K562 (cell line): Measurements from ENCODE around the gene BGLAP.

Experiments
- CBX5 ChIP-seq: IDR thresholded peaks from 2 replicates; pipeline ENCODE4 v1.6.1; 2014; ENCODE audit warnings: low read depth, borderline replicate concordance
- EHMT2 ChIP-seq: fragments of 450-650 bp; IDR thresholded peaks from 2 replicates; pipeline ENCODE4 v1.6.1; 2018; ENCODE audit warnings: antibody characterized with exemption
- FOXA1 ChIP-seq: fragments of 450-650 bp; IDR thresholded peaks from 2 replicates; pipeline ENCODE4 v1.6.1; 2016; ENCODE audit warnings: mild to moderate bottlenecking, borderline replicate concordance
- HMGXB4 ChIP-seq: sonication (generic); formaldehyde crosslinking; IDR thresholded peaks from 2 replicates; pipeline ENCODE4 v1.8.1; 2023; ENCODE audit warnings: mild to moderate bottlenecking, missing genetic modification reagents
- TBL1XR1 ChIP-seq, 2 experiments: IDR thresholded peaks; 2 replicates each; pipeline ENCODE4 v1.6.1; 2012; ENCODE audit warnings: improper control_type of control experiment in 2 of 2, low read length in 2 of 2, mild to moderate bottlenecking in 1 of 2
- USF2 ChIP-seq: sonication (generic); formaldehyde crosslinking; IDR thresholded peaks from 2 replicates; pipeline ENCODE4 v1.5.0; 2020; ENCODE audit warnings: missing genetic modification reagents
- ZNF584 ChIP-seq: fragments of 200-800 bp; sonication (Bioruptor generic); IDR thresholded peaks from 2 replicates; pipeline ENCODE4 v1.6.1; 2016; ENCODE audit warnings: low read depth, mild to moderate bottlenecking, missing genetic modification characterization, missing compliant biosample characterization

GRCh38 chr1:156232201-156232894, 9.6 kb upstream of the BGLAP start:
- TF ChIP-seq CBX5 = no peak
- no peak for TF ChIP-seq HMGXB4 (CRISPR knock-in tag)
- TF ChIP-seq USF2 (CRISPR knock-in tag) = no peak
- TF ChIP-seq ZNF584 (CRISPR knock-in tag) = no peak
- no peak for TF ChIP-seq TBL1XR1 (IDR thresholded peaks at IDR 0.05; ENCODE audit: low read length in 2 of 2)
- no peak for TF ChIP-seq FOXA1
- no peak for TF ChIP-seq EHMT2
